SH-SY5Y (cell line): ENCODE data around the gene NCL.

ENCODE experiments used
- GATA2 ChIP-seq: IDR thresholded peaks from 2 replicates; pipeline ENCODE4 v1.6.1; 2011; ENCODE audit warnings: mild to moderate bottlenecking, low read depth, low read length
- GATA3 ChIP-seq: IDR thresholded peaks from 2 replicates; pipeline ENCODE4 v1.6.1; 2011; ENCODE audit warnings: low read depth, mild to moderate bottlenecking, low read length, moderate library complexity

The NCL gene

GRCh38 chr2:231480781-231481180, 16.5 kb upstream of the NCL start:
- TF ChIP-seq GATA2 (no peak), GATA3 (no peak)

GRCh38 chr2:231479455-231479854, 15.2 kb upstream of the NCL start:
- TF ChIP-seq GATA2, result no peak
- no peak for TF ChIP-seq GATA3

- no peak for TF ChIP-seq GATA3
- TF ChIP-seq GATA2, result no peak
Observed at GRCh38 chr2:231476920-231477319, 12.6 kb upstream of the NCL start.

GRCh38 chr2:231475965-231476364, 11.7 kb upstream of the NCL start:
- no peak for TF ChIP-seq GATA3
- TF ChIP-seq GATA2, result no peak

- TF ChIP-seq GATA2 (no peak), GATA3 (no peak)
Observed at GRCh38 chr2:231472816-231473215, 8.5 kb upstream of the NCL start.

- no peak for TF ChIP-seq GATA2
- TF ChIP-seq GATA3, result no peak
Observed at GRCh38 chr2:231470246-231470900, 6.1 kb upstream of the NCL start.

GRCh38 chr2:231469583-231469950, 5.3 kb upstream of the NCL start:
- TF ChIP-seq GATA3, result no peak
- no peak for TF ChIP-seq GATA2

GRCh38 chr2:231467613-231468530, 3.6 kb upstream of the NCL start:
- no peak for TF ChIP-seq GATA3
- TF ChIP-seq GATA2, result no peak

GRCh38 chr2:231467016-231467545, 2.8 kb upstream of the NCL start:
- TF ChIP-seq GATA2, result no peak
- no peak for TF ChIP-seq GATA3

GRCh38 chr2:231464576-231465540, 574 bp upstream of the NCL start:
- TF ChIP-seq GATA2 (no peak), GATA3 (no peak)

GRCh38 chr2:231462729-231463465, 1.4 kb downstream of the NCL start:
- TF ChIP-seq GATA3 (no peak), GATA2 (no peak)

- TF ChIP-seq GATA2, result no peak
- TF ChIP-seq GATA3, result no peak
Observed at GRCh38 chr2:231461516-231461971, 2.7 kb downstream of the NCL start.
